Heart right ventricle (tissue), 16 donors: ENCODE measurements around the gene DMBX1. TPM values are rescaled to one million over a fixed set of nuclear protein-coding genes. Genes with fewer than 3 reads are reported as not detected.

Source experiments
- ATAC-seq, 8 donors: fragments of 200-7000 bp; cut with Tn5 transposase; one replicate each; pipeline ENCODE4 v1.9.1; 2020; ENCODE audit warnings: mild to moderate bottlenecking in 8 of 8, moderate library complexity in 8 of 8, moderate number of reproducible peaks in 1 of 8
- DNase-seq, 2 donors: peaks; one replicate each; pipeline ENCODE4 v3.0.0-alpha.2; 2020
- H3K27ac ChIP-seq, 10 donors: fragments of 200-600 bp; sonication (generic) in 2 of 10; one replicate each; pipeline versions ENCODE4 v1.5.0 to v1.8.0; 2020 to 2022; ENCODE audit warnings: mild to moderate bottlenecking in 3 of 10
- H3K27me3 ChIP-seq, 7 donors: fragments of 200-600 bp; one replicate each; pipeline ENCODE4 v1.8.0; 2021 to 2022; ENCODE audit warnings: mild to moderate bottlenecking in 2 of 7
- H3K36me3 ChIP-seq, 9 donors: fragments of 200-600 bp; sonication (generic) in 1 of 9; one replicate each; pipeline versions ENCODE4 v1.5.0 to v1.8.0; 2020 to 2022; ENCODE audit warnings: mild to moderate bottlenecking in 2 of 9
- H3K4me1 ChIP-seq, 9 donors: fragments of 200-600 bp; sonication (generic) in 1 of 9; one replicate each; pipeline versions ENCODE4 v1.5.0 to v1.8.0; 2020 to 2022; ENCODE audit warnings: mild to moderate bottlenecking in 4 of 9
- H3K4me3 ChIP-seq, 10 donors: fragments of 200-600 bp; sonication (generic) in 2 of 10; one replicate each; pipeline versions ENCODE4 v1.5.0 to v1.8.0; 2020 to 2022; ENCODE audit warnings: mild to moderate bottlenecking in 7 of 10, moderate library complexity in 2 of 10
- H3K9me3 ChIP-seq, 11 donors: fragments of 200-600 bp in 10 of 11; sonication (generic) in 2 of 11; one replicate each; pipeline versions ENCODE4 v1.5.0 to v1.8.0; 2013 to 2022; ENCODE audit warnings: mild to moderate bottlenecking in 2 of 11, control low read depth in 1 of 11, moderate library complexity in 1 of 11
- CTCF ChIP-seq, 9 donors: fragments of 200-600 bp; sonication (generic) in 2 of 9; IDR thresholded peaks; one replicate each; pipeline versions ENCODE4 v1.5.0 to v1.8.0; 2021 to 2022; ENCODE audit warnings: antibody characterized with exemption in 9 of 9, mild to moderate bottlenecking in 5 of 9, moderate library complexity in 1 of 9
- WGBS, 2 donors: extraction: QIAGEN DNeasy Blood & Tissue Kit; methylation state at CpG; one replicate each; pipeline ENCODE4 v1.1.7; 2013; ENCODE audit warnings: inconsistent platforms in 1 of 2; 5-methylcytosine and 5-hydroxymethylcytosine counted together
- intact Hi-C, 10 donors: fragments of 100-400 bp; cut with DNase I; formaldehyde crosslinking; loops; one replicate each; pipeline versions ENCODE4 v1.11.1 to v1.14.2; 2022
- polyA plus RNA-seq, 2 donors: library from polyadenylated mRNA; stranded (reverse); fragments of 200-250 nt; gene quantifications; one replicate each; pipeline ENCODE4 v1.2.3, GENCODE V29; 2013
- total RNA-seq, 10 donors: library from RNA; stranded (reverse); fragmentation: NEBNext Ultra II Directional in 3 of 10; extraction: Animal tissue kit (Norgen Biotek cat#: 25700) in 3 of 10; gene quantifications; one replicate each; pipeline versions ENCODE4 v1.2.1 to v1.2.4, GENCODE V29; 2021 to 2023
- donor health status: Arrhythmogenic right ventricular cardiomyopathy.
- donor health status: ischemic (EF 13 %, LVEDD 7.1; RV severe dilation, severe dysfunction).
- donor health status: healthy with polysubstance abuse.
- donor health status: DM: no; HTN: yes; CAD: no.
- donor health status: DM: no; HTN: no; CAD: no.
- donor health status: ischemic (EF 25% LVEDD 6.9; RV normal size, moderate dysfunction).
- donor health status: ischemic (EF 25% LVEDD 5.7; RV mildly dilated, moderate dysfunction).
- donor health status: healthy.
- donor health status: DM: yes; HTN: yes; CAD: no.
- donor health status: Ischemic cardiomyopathy.
- donor health status: ischemic (EF 35%, LVEDD 5.7; RV mildly dilated, moderate dysfunction).
- donor health status: nonischemic (EF 11% LVEDD 7.7; RV severe dilation, severe dysfunction).
- donor health status: DM: yes; HTN: yes; CAD: no.
- donor health status: PGD.
- donor health status: ischemic (EF 29% LVEDD 5.4; RV normal size, mild dysfunction).
- donor health status: nonischemic (EF 23%, LVEDD 6.1; RV moderate dilation, normal function).

DMBX1 gene
- total and polyA plus RNA-seq, 12 donors, result not detected

- no peak for TF ChIP-seq CTCF (IDR thresholded peaks at IDR 0.05)
- Histone ChIP-seq H3K4me3 (no peak overlapping the region), H3K36me3 (no peaks in the 10 kb centered on the region), H3K27ac (no peak overlapping the region), H3K27me3 (peaks cover 0 to 94% (median 88%) of the 10 kb centered on the region in 7 donors), H3K9me3 (no peaks in the 10 kb centered on the region), H3K4me1 (no peaks in the 10 kb centered on the region)
- intact Hi-C loops, result loop anchor here in 4 of 10 donors (2.0 to 10.0 kb wide), 3 partner anchors 47 to 245 kb away; no protein-coding TSS in a partner anchor
- ATAC-seq (no peak), DNase-seq (no peak)
- 40 to 42% methylated on average over 17 of the region's 17 CpGs for WGBS, 2 donors
Observed at GRCh38 chr1:46479744-46480350, 9.8 kb upstream of the DMBX1 start.

GRCh38 chr1:46480959-46481646 is 8.5 kb upstream of the DMBX1 start:
- Histone ChIP-seq H3K4me3 (no peak overlapping the region), H3K4me1 (no peaks in the 10 kb centered on the region), H3K9me3 (no peaks in the 10 kb centered on the region), H3K36me3 (no peaks in the 10 kb centered on the region), H3K27ac (no peak overlapping the region), H3K27me3 (peaks cover 0 to 95% (median 88%) of the 10 kb centered on the region in 7 donors)
- DNase-seq, result no peak
- intact Hi-C loops, result no loop called here
- WGBS, 2 donors, result 24 to 25% methylated on average over 7 of the region's 7 CpGs
- no peak for ATAC-seq
- no peak for TF ChIP-seq CTCF (IDR thresholded peaks at IDR 0.05)

- no peaks in the 10 kb centered on the region for H3K4me1 ChIP-seq
- 40 to 51% methylated on average over 4 of the region's 4 CpGs for WGBS, 2 donors
- DNase-seq (no peak), ATAC-seq (no peak)
- TF ChIP-seq CTCF (IDR thresholded peaks at IDR 0.05), result no peak
- no peaks in the 10 kb centered on the region for H3K36me3 ChIP-seq
- H3K9me3 ChIP-seq, result no peaks in the 10 kb centered on the region
- peaks cover 0 to 97% (median 90%) of the 10 kb centered on the region in 7 donors for H3K27me3 ChIP-seq
- intact Hi-C loops, result no loop called here
- no peak overlapping the region for H3K4me3 ChIP-seq
- H3K27ac ChIP-seq, result no peak overlapping the region
Observed at GRCh38 chr1:46481961-46482360, 7.7 kb upstream of the DMBX1 start.

- Histone ChIP-seq H3K9me3 (no peaks in the 10 kb centered on the region), H3K4me1 (no peaks in the 10 kb centered on the region), H3K27me3 (peaks cover 4 to 98% (median 93%) of the 10 kb centered on the region in 7 donors), H3K27ac (no peak overlapping the region), H3K36me3 (no peaks in the 10 kb centered on the region), H3K4me3 (no peak overlapping the region)
- intact Hi-C loops, result no loop called here
- WGBS, 2 donors, result 86 to 87% methylated on average over 12 of the region's 12 CpGs
- ATAC-seq (no peak), DNase-seq (no peak)
- TF ChIP-seq CTCF (IDR thresholded peaks at IDR 0.05), result no peak
Observed at GRCh38 chr1:46483589-46483988, 6.0 kb upstream of the DMBX1 start.
